Fibroblast of the aortic adventitia (primary cell): ENCODE results near the gene GRIA4. TPM values are rescaled to one million over a fixed set of nuclear protein-coding genes. Genes with fewer than 3 reads are reported as not detected.
"Not testable (repeated sequence)": the region's sequence is repeated elsewhere in the genome, so short reads cannot be mapped to it uniquely, and the experiment has no call there.

Experiments
- DNase-seq: peaks from one replicate; pipeline ENCODE4 v3.0.0-alpha.2; 2010; ENCODE audit warnings: low read depth
- H3K4me3 ChIP-seq: 2 replicates; pipeline ENCODE4 v1.5.1; 2011; ENCODE audit warnings: low read depth, mild to moderate bottlenecking, control low read depth, low read length, moderate library complexity
- CTCF ChIP-seq: IDR thresholded peaks from 2 replicates; pipeline ENCODE4 v1.5.1; 2011; ENCODE audit warnings: mild to moderate bottlenecking, low read length, control low read depth, inconsistent platforms; ENCODE audit not compliant: insufficient read depth
- total RNA-seq: library from RNA; depleted of rRNA; stranded (reverse); fragments of >200 nt; gene quantifications from 2 replicates; pipeline ENCODE4 v1.2.3, GENCODE V29; 2012; ENCODE audit warnings: low replicate concordance

GRIA4 gene
- total RNA-seq, 1 donor: under 0.01 TPM

GRCh38 chr11:105774899-105775298, 165.0 kb downstream of the GRIA4 start:
- no peak for TF ChIP-seq CTCF
- no peak for DNase-seq
- no peak overlapping the region for H3K4me3 ChIP-seq

GRCh38 chr11:105780781-105781525, 171.1 kb downstream of the GRIA4 start:
- TF ChIP-seq CTCF: no peak
- no peak overlapping the region for H3K4me3 ChIP-seq
- no peak for DNase-seq

- DNase-seq: no peak
- H3K4me3 ChIP-seq: no peak overlapping the region
- TF ChIP-seq CTCF: no peak
Measured at GRCh38 chr11:105781807-105782206, 171.9 kb downstream of the GRIA4 start.

GRCh38 chr11:105783216-105783615, 173.3 kb downstream of the GRIA4 start:
- TF ChIP-seq CTCF: no peak
- no peak for DNase-seq
- H3K4me3 ChIP-seq: no peak overlapping the region

GRCh38 chr11:105785850-105786249, 176.0 kb downstream of the GRIA4 start:
- not testable (repeated sequence) for H3K4me3 ChIP-seq, DNase-seq

- TF ChIP-seq CTCF: no peak
- DNase-seq: no peak
- H3K4me3 ChIP-seq: no peak overlapping the region
Measured at GRCh38 chr11:105786741-105787140, 176.9 kb downstream of the GRIA4 start.

GRCh38 chr11:105789579-105790420, 179.9 kb downstream of the GRIA4 start:
- DNase-seq: no peak
- no peak for TF ChIP-seq CTCF
- no peak overlapping the region for H3K4me3 ChIP-seq
